ENCODE data around the gene LHPP.

Gene LHPP

DNA sequence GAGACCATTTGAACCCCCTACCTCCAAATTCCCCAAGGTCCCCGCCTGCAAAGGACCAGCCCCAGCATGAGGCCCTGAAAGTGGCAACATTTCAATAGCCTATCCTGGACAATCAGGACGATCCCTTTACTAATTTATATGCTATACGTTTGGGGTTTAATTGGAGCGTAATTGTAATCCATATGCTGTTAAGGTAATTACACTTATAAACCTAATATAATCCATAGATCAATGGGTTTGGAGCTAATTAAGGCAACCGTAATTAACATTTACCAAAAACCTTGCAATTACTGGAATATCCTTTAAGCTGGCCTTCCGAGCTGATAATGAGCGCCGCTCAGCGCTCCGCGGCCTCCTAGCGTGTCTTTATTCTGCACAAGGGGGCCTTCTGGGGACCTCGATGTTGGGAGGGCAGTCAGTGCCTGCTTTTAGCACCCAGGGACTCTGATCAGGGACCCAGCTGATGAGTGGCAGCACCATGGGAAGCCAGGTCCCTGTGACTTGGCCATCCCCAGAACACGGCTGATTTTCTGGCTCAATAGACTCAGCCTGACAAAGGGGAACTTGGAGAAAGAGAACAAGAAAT lies 91.2 kb downstream of the LHPP start:
- DNase-seq (ENCODE audit: low read depth in 1 of 2, low spot score in 1 of 2) = no peak

DNA sequence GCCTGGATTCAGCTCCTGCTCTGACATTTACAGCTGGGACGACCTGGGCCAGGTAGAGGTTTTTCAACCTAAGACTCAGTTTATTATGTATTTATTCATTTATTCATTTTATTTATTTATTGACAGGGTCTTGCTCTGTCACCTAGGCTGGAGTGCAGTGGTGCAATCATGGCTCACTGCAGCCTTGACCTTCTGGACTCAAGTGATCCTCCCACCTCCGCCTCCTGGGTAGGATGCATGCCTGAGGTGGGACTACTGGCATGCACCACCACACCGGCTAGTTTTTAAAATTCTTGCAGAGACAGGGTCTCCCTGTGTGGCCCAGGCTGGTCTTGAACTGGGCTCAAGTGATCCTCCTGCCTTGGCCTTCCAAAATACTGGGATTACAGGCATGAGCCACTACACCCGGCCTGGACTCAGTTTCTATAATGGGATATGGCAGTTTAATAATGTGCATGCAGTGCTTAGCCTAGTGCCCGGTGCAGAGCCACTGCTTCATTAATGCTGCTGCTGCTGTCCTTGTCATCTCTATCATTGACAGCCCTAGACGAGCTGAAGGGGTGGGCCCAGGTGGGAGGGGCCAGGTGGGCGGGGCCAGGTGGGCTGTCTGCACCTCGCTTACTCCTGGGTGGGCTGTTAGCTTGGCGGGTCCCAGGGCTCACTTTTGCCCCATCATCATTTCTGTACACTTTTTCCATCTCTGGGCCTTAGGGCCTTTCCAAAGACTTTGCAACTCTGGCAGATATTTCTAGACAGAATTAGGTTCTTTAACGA lies 92.6 kb downstream of the LHPP start:
- no peak for DNase-seq (ENCODE audit: low read depth in 1 of 2, low spot score in 1 of 2)

DNA sequence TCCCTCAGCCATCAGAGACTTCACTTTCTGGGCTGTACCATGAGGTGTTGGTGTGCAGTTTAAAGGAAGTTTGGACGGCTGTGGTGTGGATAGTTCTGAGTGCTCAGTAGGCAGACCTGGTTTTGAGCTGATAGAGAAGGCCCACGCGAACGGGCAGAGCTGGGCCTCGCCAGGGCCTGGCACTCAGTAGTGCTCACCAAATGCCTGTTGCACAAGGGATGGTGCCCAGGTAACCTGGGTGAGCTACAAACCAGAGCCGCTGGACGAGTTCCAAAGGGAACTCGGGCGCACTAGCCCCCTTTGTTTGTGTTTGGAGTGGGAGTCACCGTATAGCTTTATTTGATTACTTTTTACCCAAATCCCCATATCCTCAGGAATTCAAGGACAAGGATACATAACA lies 95.5 kb downstream of the LHPP start:
- DNase-seq (ENCODE audit: low read depth in 1 of 2, low spot score in 1 of 2) = no peak

DNA sequence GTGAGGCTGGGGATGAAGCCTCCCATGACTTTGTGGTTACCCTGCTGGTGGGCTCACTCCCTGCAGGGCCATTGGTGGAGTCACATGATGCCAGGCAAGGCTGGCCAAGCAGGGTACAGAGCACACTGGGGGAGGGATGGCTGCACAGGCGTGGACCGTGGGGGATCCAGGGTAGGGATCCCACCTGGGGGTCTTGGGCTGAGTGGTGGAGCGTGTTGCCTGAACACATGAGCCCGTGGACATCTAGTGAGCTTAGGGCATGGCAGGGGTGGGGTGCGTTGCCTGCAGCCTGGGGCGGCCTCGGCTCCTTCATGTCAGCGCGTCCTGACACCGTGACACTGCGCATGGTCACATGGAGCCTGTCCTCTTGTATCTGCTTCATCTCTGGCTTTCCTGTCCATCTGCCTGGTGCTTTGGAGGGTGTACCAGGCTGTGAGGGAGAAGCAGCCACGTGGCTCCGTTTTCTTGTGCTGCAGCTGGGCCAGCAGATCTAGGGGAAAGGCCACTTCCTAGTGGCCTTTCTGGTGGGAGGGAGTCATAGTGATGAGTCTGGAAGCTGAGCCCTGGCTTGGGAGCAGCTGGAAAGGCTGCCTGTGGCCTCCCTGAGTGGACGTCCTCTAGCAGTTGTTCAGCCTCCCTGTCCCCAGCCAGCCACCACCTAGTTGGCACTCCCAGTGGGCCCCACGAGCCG lies 96.2 kb downstream of the LHPP start:
- DNase-seq (ENCODE audit: low read depth in 1 of 2, low spot score in 1 of 2) = no peak

DNA sequence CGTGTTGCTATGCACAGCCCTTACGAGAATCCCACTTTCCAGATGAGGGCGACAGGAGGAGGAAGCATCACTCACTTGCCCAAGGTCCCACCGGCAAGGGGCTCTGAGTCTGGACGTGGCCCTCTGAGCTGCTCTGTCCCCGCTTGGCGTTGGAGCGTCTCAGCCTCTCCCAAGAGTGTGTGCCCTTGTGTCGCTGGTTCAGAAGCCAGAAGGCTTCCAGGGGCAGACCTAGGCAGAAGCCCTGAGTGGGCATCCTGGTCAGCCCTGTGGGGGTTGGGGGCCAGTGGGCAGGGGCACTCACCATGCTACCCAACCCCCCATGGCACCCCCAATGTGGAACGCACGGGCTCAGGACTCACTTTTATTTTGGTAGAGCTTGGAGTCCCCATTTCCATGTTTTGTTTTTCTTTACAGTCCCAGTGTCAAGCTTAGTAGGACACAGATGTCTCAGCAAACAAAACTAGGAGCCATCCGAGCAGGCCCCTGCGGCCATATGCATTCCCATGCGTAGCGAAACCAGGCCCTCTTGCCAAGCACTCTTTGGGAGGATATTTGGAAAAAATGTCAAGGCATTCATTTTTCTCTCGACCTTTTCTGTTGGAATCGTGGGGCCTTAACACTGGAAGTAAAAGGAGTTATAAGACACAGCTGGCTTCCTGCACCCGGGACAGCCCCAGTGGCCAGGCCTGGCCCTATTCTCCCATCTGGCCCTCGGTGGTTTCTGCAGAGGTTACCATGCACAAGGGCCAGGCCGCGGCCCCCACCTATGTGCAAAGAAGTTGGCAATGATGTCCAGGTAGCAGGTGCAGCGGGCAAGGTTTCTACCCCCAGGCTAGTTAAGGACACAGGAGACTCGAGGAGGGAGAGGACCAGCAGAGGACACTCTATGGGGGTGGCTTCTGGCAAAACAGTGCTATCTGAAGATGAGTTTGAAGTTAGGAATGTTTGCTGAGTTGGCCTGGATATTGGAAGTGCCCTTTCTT lies 97.0 kb downstream of the LHPP start:
- no peak for DNase-seq (ENCODE audit: low read depth in 1 of 2, low spot score in 1 of 2)

DNA sequence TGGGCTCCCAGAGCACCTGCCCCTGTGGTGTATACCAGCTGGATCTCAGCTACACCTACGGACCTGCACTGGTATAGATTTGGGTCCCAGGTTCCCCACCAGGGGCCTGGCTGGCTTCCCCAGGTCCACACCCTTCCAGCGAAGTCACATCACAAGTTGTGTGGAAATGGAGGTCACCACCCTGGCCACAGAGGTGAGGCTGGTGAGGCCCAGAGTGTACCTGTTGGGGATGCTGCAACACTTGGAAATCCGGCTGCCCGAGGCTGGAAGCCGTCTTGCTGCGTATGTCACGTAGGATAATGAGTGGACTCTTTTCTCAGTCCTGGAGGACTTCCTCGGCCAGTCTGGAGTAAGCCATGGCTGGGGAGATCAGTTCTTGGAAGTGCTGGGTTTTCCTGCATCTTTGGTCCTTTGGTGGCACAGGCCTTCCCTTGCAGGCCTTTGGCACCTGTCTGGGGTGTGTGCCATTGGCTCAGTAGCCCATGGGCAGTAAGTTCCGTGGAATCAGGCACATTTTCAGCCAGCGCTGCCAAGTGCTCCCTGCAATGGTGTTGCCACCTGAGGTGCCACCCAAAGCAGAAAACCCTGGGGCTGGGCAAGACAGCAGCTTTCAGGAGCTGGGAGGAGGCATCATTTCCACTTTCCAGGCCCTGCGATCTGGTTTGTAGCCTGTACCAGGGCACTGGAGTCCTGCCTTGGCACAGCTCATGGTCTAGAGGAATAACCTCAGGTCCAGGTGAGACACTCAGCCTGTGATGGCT lies 97.9 kb downstream of the LHPP start:
- no peak for DNase-seq (ENCODE audit: low read depth in 1 of 2, low spot score in 1 of 2)

DNA sequence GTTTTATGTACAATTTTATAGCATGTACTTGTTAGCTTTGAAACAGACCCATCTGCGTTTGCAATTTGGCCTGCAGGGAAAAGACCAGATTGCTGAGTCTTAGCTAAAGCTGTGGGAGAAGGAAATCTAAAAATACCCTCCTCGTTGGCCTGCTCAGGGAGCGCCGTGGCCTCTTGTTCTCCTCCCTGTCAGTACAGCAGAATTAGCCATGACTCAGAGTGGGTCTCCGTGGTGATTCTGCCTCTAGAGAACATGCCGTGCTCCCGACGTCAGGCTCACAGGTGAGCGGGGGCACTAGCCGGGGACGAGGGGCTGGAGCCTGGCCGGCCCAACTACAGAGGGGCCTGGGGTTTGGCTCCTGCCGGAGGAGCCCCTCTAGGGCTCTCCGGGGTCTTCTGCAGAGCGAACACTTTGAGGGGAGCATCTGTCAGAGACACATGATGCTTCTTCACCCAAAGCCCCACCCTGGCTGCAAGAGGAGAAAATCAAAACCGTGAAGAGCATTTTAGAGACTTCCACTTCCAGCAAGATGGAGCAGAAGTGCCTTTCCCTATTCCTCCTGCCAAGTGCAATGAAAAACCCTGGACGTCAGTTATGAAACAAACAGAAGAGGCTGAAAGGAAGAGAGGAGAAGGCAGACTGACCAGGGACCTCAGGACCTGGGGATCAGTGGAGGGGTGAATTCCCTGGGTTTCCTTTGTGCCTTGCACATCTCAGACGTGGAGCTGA lies 98.9 kb downstream of the LHPP start:
- DNase-seq (ENCODE audit: low read depth in 1 of 2, low spot score in 1 of 2) = no peak

DNA sequence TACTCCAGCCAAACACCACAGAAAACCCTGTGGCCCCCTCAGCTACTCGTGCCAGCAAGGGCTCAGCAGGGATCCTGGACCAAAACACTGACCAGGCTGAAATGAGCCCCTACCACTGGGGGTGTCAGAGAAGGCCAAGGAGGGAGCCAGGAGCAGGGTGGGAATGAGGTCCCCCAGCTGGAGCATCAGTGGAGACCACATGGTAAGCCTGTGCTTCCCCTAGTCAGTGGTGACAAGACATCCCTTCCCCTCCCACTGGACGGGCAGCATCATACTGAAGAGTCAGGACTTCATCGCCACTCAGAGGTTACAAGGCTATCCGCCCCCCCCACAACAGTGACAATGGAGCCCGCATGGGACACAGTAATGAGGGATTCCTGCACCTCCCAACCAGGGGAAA lies 99.6 kb downstream of the LHPP start:
- no peak for DNase-seq (ENCODE audit: low read depth in 1 of 2, low spot score in 1 of 2)

DNA sequence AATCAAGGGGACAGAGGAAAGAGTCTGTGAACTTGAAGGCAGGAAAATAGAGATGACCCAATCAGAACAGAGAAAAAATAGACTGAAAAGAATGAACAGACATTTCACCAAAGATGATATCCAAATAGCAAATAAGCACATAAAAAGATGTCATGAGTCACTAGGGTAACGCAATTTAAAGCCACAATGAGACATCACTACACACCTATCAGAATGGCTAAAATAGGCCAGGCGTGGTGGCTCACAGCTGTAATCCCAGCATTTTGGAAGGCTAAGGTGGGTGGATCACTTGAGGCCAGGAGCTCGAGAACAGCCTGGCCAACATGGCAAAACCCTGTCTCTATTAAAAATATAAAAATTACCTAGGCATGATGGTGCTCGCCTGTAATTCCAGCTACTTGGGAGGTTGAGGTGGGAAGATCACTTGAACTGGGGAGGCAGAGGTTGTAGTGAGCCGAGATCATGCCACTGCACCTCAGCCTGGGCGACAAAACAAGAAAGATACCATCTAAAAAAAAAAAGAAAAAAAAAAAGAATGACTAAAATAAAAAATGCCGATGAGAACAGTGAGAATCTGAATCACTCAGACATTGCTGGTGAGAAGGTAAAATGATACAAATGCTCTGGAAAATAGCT lies 100.9 kb downstream of the LHPP start:
- no peak for DNase-seq (ENCODE audit: low read depth in 1 of 2, low spot score in 1 of 2)

DNA sequence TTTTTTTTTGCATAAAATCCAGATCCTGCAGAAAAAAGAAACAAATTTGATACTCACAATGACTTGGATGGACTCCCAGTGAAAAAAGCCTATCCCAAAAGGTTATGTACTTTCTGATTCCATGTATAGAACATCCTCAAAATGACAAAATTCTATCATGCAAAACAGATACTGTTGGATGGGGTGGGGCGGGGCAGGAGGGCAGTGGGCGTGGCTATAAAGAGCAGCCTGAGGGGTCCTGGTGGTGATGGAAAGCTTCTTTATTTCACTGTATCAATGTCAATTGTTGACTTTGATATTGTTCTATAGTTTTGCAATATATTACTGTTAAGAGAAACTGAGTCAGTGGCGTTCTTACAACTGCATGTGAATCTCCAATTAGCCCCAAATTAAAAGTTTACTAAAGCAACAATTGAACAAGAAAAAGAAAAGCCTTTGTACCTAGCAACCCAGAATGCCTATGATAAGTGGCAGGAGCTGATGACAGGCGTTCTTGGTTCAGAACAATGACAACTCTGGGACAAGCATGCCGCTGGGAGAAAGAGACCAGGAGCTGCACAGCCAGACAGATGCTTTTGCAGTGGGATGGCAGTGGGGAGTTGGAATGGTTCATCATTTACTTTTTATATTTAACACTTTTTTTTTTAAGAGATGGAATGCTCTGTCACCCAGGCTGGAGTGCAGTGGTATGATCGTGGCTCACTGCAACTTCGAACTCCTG lies 101.9 kb downstream of the LHPP start:
- DNase-seq (ENCODE audit: low read depth in 1 of 2, low spot score in 1 of 2) = no peak

DNA sequence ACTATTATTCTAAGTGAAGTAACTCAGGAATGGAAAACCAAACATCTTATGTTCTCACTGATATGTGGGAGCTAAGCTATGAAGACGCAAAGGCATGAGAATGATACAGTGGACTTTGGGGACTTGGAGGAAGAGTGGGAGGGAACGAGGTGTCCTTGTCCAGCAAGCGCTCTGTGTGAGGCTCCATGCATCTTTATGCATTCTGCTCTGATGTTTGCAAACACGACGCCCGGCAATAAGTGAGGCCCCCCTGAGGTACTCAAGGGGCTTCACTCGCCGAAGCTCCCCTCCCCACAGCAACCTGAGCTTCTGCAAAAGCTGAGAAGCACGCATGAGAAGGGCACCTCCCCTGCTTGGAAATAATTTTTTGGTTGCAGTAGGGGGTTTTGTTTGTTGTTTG lies 103.3 kb downstream of the LHPP start:
- DNase-seq (ENCODE audit: low read depth in 1 of 2, low spot score in 1 of 2) = no peak

DNA sequence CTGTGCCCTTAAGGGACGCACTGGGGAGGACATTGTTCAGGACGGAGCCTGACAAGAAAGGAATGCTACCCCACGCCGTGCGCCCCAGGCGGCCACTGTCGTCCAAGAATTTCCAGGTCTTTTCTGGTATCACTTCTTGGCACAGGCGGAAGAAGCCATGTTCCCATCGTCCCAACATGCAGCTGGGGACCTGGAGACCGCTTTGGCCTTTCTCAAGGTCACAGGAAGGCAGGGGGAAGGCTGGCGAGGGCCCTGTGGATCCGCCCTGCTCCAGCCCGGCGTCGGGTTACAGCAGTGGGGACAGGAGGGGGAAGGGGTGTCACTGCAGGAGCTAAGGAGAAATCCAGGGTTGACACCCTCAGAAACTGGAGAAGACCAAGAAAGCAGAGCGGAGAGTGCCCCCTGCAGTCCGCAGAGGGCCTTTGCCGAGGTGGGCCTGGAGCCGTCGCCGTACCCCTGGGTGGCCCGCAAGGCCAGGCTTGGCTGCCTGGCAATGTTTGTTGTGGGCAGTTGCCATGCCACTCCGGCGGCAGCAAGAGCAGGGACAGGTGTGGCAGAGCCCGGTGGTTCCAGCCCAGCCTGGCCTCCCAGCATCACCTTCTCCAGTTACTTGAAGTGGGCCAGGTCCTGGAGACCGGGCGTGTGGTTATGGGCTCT lies 104.1 kb downstream of the LHPP start:
- DNase-seq (ENCODE audit: low read depth in 1 of 2, low spot score in 1 of 2) = no peak

DNA sequence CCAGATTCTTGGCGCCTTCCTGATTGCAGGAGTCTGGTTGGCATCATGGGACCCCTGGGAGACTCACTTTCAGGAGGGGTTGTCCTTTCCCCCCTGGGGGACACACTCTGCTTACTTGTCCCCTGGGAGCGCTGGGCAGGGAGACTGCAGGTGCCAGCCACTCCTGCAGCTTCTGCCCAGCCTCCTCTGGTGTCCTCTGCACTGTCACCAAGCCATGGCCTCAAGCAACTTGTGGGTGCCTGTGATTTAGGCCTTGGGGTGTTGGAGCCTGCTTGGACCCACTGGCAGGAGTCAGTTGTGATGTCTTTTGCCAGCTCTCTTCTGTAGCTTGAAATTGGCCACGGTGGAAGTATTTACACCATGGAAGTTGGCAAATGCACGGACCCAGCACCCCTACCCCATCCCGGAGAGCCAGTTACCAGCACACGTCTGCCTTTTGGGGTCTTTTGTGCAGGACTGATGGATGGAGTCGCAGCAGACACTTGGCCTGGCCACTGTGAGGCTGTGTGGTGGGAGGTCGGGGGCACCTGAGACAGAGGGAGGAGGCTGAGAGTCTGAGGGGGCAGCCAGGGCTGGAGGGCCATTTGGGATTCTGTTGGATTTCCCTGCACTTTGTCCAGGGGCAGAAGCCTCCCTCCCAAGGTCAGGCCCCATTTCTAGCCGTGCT lies 104.7 kb downstream of the LHPP start:
- no peak for DNase-seq (ENCODE audit: low read depth in 1 of 2, low spot score in 1 of 2)

DNA sequence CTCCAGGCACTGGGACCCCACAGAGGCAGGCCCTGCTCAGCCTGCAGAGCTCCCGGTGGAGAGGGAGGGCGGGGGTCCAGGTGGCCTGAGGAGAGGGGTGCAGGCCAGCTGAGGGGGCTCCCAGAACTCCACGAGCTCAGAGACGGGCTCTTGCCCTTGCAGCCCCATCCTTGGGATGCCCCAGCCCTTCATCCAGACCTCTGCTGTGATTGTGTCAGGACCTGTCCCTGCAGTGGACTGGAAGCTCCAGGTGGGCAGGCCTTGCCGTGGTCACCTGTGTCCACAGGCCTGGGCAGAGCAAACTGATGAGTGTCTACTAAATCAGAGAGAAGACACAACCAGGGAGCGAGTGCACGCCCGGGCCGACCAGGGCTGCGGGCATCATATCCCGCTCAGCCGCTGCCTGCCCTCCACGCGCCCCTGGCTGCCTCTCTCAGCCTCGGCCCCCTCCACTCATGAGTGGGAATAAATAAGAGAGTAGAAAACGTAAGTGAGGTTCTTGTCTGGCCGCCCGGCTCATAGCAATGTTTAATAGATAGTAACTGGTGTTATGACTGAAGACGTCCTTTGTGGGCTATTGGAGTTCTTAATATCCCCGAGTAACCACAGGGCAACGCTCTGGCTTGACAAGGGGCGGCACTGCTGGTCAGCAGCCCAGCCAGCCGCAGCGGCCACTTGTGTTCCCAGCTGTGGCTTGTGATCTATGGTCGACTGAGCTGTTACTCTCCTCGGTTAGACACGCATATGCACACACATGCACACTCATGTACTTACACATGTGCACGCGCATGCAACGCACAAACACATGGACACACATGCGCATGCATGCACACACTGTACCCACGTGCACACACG lies 105.6 kb downstream of the LHPP start:
- DNase-seq (ENCODE audit: low read depth in 1 of 2, low spot score in 1 of 2) = no peak

DNA sequence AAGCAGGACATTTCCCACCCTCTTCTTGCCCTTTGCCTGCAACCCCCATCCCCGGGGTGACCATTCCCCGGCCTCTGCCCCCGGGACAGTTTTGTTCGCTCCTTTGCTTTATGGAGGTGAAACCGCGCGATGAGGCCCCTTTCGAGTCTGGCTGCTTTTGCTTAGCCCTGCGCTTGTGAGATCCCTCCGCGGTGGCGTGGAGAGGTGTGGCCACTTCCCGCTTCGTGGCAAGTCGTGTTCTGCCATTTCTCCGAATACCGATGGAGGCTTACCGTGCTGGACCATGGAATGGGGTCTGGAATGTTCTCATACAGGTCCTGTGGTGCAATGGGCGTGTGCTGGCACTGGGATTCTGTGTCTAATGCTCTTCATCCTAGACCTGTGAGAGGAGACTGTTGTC lies 106.7 kb downstream of the LHPP start:
- DNase-seq (ENCODE audit: low read depth in 1 of 2, low spot score in 1 of 2) = no peak

DNA sequence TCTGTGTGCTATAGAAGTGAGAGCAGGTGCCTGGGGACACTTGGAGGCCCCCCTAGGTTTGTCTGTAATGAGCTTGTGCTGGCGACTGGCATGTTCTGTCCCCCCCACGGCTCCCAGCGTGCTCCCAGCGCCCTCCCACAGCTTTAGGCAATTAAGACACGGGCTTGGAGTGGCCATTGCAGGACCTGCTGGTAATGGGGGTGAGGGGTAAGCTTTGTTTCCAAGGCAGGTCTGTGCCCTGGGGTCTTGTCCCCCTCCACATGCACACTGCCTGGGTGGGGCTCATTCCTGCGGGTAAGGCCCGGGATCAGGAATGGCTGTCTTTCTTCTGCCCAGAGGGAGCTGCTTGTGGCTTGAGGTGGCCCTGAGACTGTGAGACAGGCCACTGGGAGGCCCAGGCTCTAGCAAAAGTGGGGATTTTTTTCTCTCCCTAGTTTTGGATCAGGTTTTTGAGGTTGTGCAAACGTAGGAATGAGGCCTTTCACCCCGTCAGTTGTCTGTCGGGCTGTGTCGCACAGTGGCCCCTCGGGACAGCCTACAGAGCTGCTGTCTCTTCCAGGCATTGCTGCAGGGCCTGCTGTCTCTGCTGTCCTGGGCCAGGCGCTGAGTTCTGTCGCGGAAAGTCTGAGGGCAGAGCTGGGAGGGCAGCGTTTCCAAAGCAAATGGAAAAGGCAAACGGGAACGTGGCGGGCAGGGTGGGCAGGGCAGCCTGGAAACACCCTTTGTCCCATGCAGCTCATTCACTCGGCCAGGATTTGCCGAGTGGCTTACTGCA lies 107.4 kb downstream of the LHPP start:
- DNase-seq (ENCODE audit: low read depth in 1 of 2, low spot score in 1 of 2) = no peak
